Panc1 (cell line): ENCODE data around the gene SMIM36. TPM values are rescaled to one million over a fixed set of nuclear protein-coding genes. Genes with fewer than 3 reads are reported as not detected.

Source experiments
- ATAC-seq: fragments of 200-7000 bp; cut with Tn5 transposase; 2 replicates; pipeline ENCODE4 v1.9.1; 2020; ENCODE audit warnings: mild to moderate bottlenecking, moderate library complexity
- BruUV-seq: library from RNA; stranded (reverse); fragments of 400-500 nt; replicated peaks from 2 replicates; lab custom pipeline; 2021; lab: Mats Ljungman, UMichigan
- CTCF ChIA-PET: fragments of 300-600 bp; sonication (Branson Sonifier 250); formaldehyde crosslinking; loops from one replicate; lab custom pipeline; 2022; ENCODE audit warnings: antibody characterized with exemption; lab: Charles Lee
- POLR2A ChIA-PET: fragments of 300-600 bp; sonication (Branson Sonifier 250); formaldehyde crosslinking; loops from one replicate; lab custom pipeline; 2022; ENCODE audit warnings: antibody characterized with exemption; lab: Charles Lee
- DNase-seq: peaks from one replicate; pipeline ENCODE4 v3.0.0-alpha.2; 2010; ENCODE audit warnings: low read depth, low spot score
- H3K27ac ChIP-seq: 2 replicates; pipeline ENCODE4 v1.5.1; 2011; ENCODE audit warnings: mild to moderate bottlenecking, low read length, inconsistent platforms
- H3K27me3 ChIP-seq: fragments of 200-500 bp; sonication (Bioruptor generic); 2 replicates; pipeline ENCODE4 v1.6.0; 2014; ENCODE audit warnings: low read length, inconsistent platforms; ENCODE audit not compliant: control insufficient read depth, insufficient read depth
- H3K36me3 ChIP-seq: fragments of 200-500 bp; sonication (Bioruptor generic); 2 replicates; pipeline ENCODE4 v1.5.1; 2014; ENCODE audit warnings: inconsistent platforms, mild to moderate bottlenecking, low read length, moderate library complexity; ENCODE audit not compliant: control insufficient read depth, insufficient read depth
- H3K4me1 ChIP-seq: 2 replicates; pipeline ENCODE4 v1.5.1; 2011; ENCODE audit warnings: inconsistent platforms, mild to moderate bottlenecking, low read length, moderate library complexity; ENCODE audit not compliant: control insufficient read depth, insufficient read depth
- H3K4me3 ChIP-seq, 2 experiments: 2 replicates each; pipeline ENCODE4 v1.5.1; 2011 to 2012; ENCODE audit warnings: low read depth in 2 of 2, low read length in 2 of 2, mild to moderate bottlenecking in 2 of 2, inconsistent platforms in 1 of 2, moderate library complexity in 1 of 2
- H3K9me3 ChIP-seq: fragments of 200-500 bp; sonication (Bioruptor generic); 2 replicates; pipeline ENCODE4 v1.5.1; 2014; ENCODE audit warnings: low read depth, mild to moderate bottlenecking, inconsistent platforms, low read length, moderate library complexity; ENCODE audit not compliant: control insufficient read depth, insufficient read depth
- POLR2AphosphoS5 ChIP-seq: IDR thresholded peaks from 2 replicates; pipeline ENCODE4 v1.6.1; 2012; ENCODE audit warnings: mild to moderate bottlenecking, low read depth, low read length, moderate library complexity
- SIN3A ChIP-seq: IDR thresholded peaks from 2 replicates; pipeline ENCODE4 v1.6.1; 2012; ENCODE audit warnings: low read depth, mild to moderate bottlenecking, low read length, moderate library complexity, borderline replicate concordance; ENCODE audit not compliant: insufficient read depth
- TCF7L2 ChIP-seq: IDR thresholded peaks from 2 replicates; pipeline ENCODE4 v1.6.1; 2011; ENCODE audit warnings: mild to moderate bottlenecking, low read depth, low read length, inconsistent platforms
- in situ Hi-C: cut with HindIII; loops from 2 replicates; pipeline ENCODE4 v1.10.0; 2016; ENCODE audit warnings: low sequenced_read_pairs, low pct_unique_long_range_greater_than_20kb
- intact Hi-C: fragments of 100-400 bp; cut with micrococcal nuclease; formaldehyde crosslinking; loops from one replicate; pipeline ENCODE4 v1.10.0; 2022; ENCODE audit not compliant: unreplicated experiment
- total RNA-seq: library from RNA; stranded (reverse); gene quantifications from one replicate; pipeline ENCODE4 v1.2.1, GENCODE V29; 2021; ENCODE audit not compliant: unreplicated experiment
- TF ChIP-seq, protein P1 (sequence below): fragments of 450-650 bp; IDR thresholded peaks from 2 replicates; pipeline ENCODE4 v1.5.1; 2017; ENCODE audit warnings: mild to moderate bottlenecking
- TF ChIP-seq, protein P2 (sequence below), 2 experiments: IDR thresholded peaks; 2 replicates each; pipeline ENCODE4 v1.6.1; 2011 to 2012; ENCODE audit warnings: low read depth in 2 of 2, control low read depth in 1 of 2, low read length in 1 of 2, mild to moderate bottlenecking in 1 of 2, moderate library complexity in 1 of 2; ENCODE audit not compliant: insufficient read depth in 1 of 2

SMIM36 gene
- total RNA-seq, 1 experiment from 2014 or later: not detected

DNA sequence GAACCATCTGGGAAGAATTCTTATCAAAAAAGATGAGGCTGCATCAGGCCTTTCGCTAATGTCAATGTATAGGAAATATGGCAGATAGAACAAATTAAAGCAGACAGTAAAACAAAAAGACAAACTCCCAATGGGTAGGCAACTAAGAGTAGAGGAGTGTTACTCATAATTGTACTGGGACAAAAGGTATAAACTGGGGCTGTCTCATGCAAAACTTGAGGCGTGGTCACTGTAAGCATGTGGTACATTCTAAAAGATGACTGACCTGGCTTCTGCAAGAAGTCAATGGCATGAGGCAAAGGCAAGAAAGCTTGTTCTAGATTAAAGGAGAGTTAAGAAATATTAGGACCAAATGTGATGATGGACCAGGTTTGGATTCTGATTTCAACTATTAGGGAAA lies 26.7 kb downstream of the SMIM36 start:
- no peaks in the 10 kb centered on the region for H3K9me3 ChIP-seq
- POLR2A ChIA-PET: no interaction called here
- H3K27me3 ChIP-seq: no peaks in the 10 kb centered on the region
- no peak overlapping the region for H3K4me3 ChIP-seq
- TF ChIP-seq, protein P1, sequence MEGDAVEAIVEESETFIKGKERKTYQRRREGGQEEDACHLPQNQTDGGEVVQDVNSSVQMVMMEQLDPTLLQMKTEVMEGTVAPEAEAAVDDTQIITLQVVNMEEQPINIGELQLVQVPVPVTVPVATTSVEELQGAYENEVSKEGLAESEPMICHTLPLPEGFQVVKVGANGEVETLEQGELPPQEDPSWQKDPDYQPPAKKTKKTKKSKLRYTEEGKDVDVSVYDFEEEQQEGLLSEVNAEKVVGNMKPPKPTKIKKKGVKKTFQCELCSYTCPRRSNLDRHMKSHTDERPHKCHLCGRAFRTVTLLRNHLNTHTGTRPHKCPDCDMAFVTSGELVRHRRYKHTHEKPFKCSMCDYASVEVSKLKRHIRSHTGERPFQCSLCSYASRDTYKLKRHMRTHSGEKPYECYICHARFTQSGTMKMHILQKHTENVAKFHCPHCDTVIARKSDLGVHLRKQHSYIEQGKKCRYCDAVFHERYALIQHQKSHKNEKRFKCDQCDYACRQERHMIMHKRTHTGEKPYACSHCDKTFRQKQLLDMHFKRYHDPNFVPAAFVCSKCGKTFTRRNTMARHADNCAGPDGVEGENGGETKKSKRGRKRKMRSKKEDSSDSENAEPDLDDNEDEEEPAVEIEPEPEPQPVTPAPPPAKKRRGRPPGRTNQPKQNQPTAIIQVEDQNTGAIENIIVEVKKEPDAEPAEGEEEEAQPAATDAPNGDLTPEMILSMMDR: no peak
- no peak for TF ChIP-seq TCF7L2
- TF ChIP-seq SIN3A: no peak
- TF ChIP-seq, protein P2, sequence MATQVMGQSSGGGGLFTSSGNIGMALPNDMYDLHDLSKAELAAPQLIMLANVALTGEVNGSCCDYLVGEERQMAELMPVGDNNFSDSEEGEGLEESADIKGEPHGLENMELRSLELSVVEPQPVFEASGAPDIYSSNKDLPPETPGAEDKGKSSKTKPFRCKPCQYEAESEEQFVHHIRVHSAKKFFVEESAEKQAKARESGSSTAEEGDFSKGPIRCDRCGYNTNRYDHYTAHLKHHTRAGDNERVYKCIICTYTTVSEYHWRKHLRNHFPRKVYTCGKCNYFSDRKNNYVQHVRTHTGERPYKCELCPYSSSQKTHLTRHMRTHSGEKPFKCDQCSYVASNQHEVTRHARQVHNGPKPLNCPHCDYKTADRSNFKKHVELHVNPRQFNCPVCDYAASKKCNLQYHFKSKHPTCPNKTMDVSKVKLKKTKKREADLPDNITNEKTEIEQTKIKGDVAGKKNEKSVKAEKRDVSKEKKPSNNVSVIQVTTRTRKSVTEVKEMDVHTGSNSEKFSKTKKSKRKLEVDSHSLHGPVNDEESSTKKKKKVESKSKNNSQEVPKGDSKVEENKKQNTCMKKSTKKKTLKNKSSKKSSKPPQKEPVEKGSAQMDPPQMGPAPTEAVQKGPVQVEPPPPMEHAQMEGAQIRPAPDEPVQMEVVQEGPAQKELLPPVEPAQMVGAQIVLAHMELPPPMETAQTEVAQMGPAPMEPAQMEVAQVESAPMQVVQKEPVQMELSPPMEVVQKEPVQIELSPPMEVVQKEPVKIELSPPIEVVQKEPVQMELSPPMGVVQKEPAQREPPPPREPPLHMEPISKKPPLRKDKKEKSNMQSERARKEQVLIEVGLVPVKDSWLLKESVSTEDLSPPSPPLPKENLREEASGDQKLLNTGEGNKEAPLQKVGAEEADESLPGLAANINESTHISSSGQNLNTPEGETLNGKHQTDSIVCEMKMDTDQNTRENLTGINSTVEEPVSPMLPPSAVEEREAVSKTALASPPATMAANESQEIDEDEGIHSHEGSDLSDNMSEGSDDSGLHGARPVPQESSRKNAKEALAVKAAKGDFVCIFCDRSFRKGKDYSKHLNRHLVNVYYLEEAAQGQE (IDR thresholded peaks at IDR 0.05; ENCODE audit: insufficient read depth in 1 of 2, low read depth in 2 of 2, low read length in 1 of 2): no peak
- TF ChIP-seq POLR2AphosphoS5: no peak
- no peak overlapping the region for H3K27ac ChIP-seq
- DNase-seq (no peak), ATAC-seq (no peak)
- intact Hi-C loops (no loop called here), in situ Hi-C loops (no loop called here)
- H3K4me1 ChIP-seq: no peaks in the 10 kb centered on the region
- H3K36me3 ChIP-seq: no peaks in the 10 kb centered on the region
- CTCF ChIA-PET: no interaction called here
- no TSS peak for BruUV-seq

DNA sequence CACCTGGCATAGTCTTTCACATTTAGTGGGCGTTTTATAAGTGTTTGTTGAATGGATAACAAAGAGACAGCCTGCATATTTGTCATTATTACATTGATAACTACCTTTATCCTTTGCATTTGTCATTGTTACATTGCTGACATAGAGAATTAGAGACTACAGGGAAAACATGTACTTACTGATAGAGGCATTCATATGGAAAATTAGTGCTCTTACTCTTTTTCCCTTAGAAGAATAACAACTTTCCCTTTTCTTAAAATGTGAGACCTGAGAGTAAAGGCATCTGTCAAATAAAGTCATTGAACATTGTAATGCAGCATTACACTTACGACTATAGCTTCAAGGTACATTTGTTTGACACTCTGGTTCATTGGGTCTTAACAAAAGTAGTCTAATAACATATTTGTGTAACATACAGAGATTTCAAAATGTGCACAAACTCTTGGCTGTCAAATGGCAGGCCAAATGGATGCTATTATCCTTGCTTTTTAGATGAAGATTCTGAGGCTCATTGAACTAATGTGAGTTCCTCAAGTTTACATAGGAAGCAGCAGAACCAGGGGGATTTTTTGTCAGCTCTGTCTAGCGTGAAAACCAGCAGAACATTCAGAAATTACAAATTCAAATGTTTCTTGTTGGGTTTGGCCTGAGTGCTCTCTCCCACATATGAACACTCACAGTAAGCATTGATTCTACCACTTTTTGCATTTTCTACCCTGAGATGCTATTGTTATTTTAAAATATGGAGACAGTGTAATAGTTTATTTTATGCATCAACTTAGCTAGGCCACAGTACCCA lies 28.5 kb downstream of the SMIM36 start:
- H3K36me3 ChIP-seq: no peaks in the 10 kb centered on the region
- no peak overlapping the region for H3K4me3 ChIP-seq
- H3K4me1 ChIP-seq: no peaks in the 10 kb centered on the region
- H3K27ac ChIP-seq: no peak overlapping the region
- no peaks in the 10 kb centered on the region for H3K9me3 ChIP-seq
- no TSS peak for BruUV-seq
- no peak for TF ChIP-seq SIN3A
- TF ChIP-seq, protein P2 (IDR thresholded peaks at IDR 0.05; ENCODE audit: insufficient read depth in 1 of 2, low read depth in 2 of 2, low read length in 1 of 2): no peak
- TF ChIP-seq, protein P1: no peak
- TF ChIP-seq TCF7L2: no peak
- intact Hi-C loops (no loop called here), in situ Hi-C loops (no loop called here)
- H3K27me3 ChIP-seq: no peaks in the 10 kb centered on the region
- ATAC-seq: no peak
- no peak for DNase-seq
- ChIA-PET CTCF (no interaction called here), POLR2A (no interaction called here)
